HCT116 (cell line): ENCODE measurements around the gene RFX3. TPM values are rescaled to one million over a fixed set of nuclear protein-coding genes. Genes with fewer than 3 reads are reported as not detected.

Experiments
- ATAC-seq: fragments of 200-7000 bp; cut with Tn5 transposase; 2 replicates; pipeline ENCODE4 v1.9.1; 2020; ENCODE audit warnings: mild to moderate bottlenecking, moderate library complexity
- BruUV-seq: library from RNA; stranded (reverse); fragments of 400-500 nt; replicated peaks from 2 replicates; lab custom pipeline; 2021; lab: Mats Ljungman, UMichigan
- CTCF ChIA-PET: fragments of 300-600 bp; sonication (Branson Sonifier 250); formaldehyde crosslinking; loops from one replicate; lab custom pipeline; 2021; ENCODE audit warnings: antibody characterized with exemption; lab: Charles Lee
- POLR2A ChIA-PET: fragments of 300-600, 350-600 bp; sonication (Branson Sonifier 250); formaldehyde crosslinking; loops from one replicate; lab custom pipeline; 2021; ENCODE audit warnings: antibody characterized with exemption; lab: Charles Lee
- RAD21 ChIA-PET, 2 experiments: fragments of 300-600 bp; sonication (Branson Sonifier 250); formaldehyde crosslinking; loops; one replicate each; lab custom pipeline; 2023; ENCODE audit warnings: low total read pairs in 2 of 2; ENCODE audit not compliant: uncharacterized antibody in 2 of 2, unreplicated experiment in 2 of 2, low non-redundant PET in 1 of 2; lab: Charles Lee
- DNase-seq: peaks from one replicate; pipeline ENCODE4 v3.0.0-alpha.2; 2010; ENCODE audit warnings: low read depth, low spot score
- H2AFZ ChIP-seq: fragments of 200-600 bp; shearing (Covaris generic), sonication (generic); 2 replicates; pipeline ENCODE4 v1.6.1; 2017; ENCODE audit warnings: low read depth, mixed run types, mixed read lengths, antibody characterized with exemption, low read length; ENCODE audit not compliant: poor library complexity, severe bottlenecking
- H3K27ac ChIP-seq: 2 replicates; pipeline ENCODE4 v1.5.1; 2012; ENCODE audit warnings: low read depth, low read length
- H3K27me3 ChIP-seq: fragments of 200-600 bp; sonication (generic); 2 replicates; pipeline ENCODE4 v1.6.1; 2016; ENCODE audit warnings: mixed run types, low read length, mixed read lengths; ENCODE audit not compliant: insufficient read depth
- H3K36me3 ChIP-seq, 2 experiments: fragments of 200-500 bp in 1 of 2; fragments of 200-600 bp in 1 of 2; sonication (Bioruptor generic) in 1 of 2; sonication (generic) in 1 of 2; 2 replicates each; pipeline versions ENCODE4 v1.5.1 to v1.6.1; 2014 to 2016; ENCODE audit warnings: low read length in 2 of 2, inconsistent platforms in 1 of 2, mixed read lengths in 1 of 2, mixed run types in 1 of 2; ENCODE audit not compliant: insufficient read depth in 2 of 2, control insufficient read depth in 1 of 2
- H3K4me1 ChIP-seq, 2 experiments: fragments of 200-600 bp in 1 of 2; sonication (generic) in 1 of 2; 2 replicates each; pipeline versions ENCODE4 v1.5.1 to v1.6.1; 2012 to 2017; ENCODE audit warnings: low read length in 2 of 2, inconsistent platforms in 1 of 2, mild to moderate bottlenecking in 1 of 2, mixed read lengths in 1 of 2, mixed run types in 1 of 2, moderate library complexity in 1 of 2; ENCODE audit not compliant: insufficient read depth in 2 of 2, control insufficient read depth in 1 of 2
- H3K4me2 ChIP-seq: fragments of 200-600 bp; sonication (generic); 2 replicates; pipeline ENCODE4 v1.6.1; 2017; ENCODE audit warnings: mixed run types, low read length, mixed read lengths
- H3K4me3 ChIP-seq, 2 experiments: fragments of 200-600 bp in 1 of 2; sonication (generic) in 1 of 2; replicated peaks in 1 of 2; 2 replicates each; pipeline ENCODE4 v1.5.1; 2011 to 2016; ENCODE audit warnings: low read length in 2 of 2, control low read depth in 1 of 2, low read depth in 1 of 2, mild to moderate bottlenecking in 1 of 2, mixed read lengths in 1 of 2, mixed run types in 1 of 2
- H3K79me2 ChIP-seq: fragments of 200-600 bp; sonication (generic); 2 replicates; pipeline ENCODE4 v1.6.1; 2017; ENCODE audit warnings: mild to moderate bottlenecking, mixed run types, low read length, moderate library complexity, mixed read lengths; ENCODE audit not compliant: insufficient read depth
- H3K9ac ChIP-seq: fragments of 200-600 bp; sonication (generic); 2 replicates; pipeline ENCODE4 v1.6.1; 2016; ENCODE audit warnings: low read length, mixed read lengths
- H3K9me2 ChIP-seq: fragments of 200-600 bp; sonication (generic), shearing (Covaris generic); 2 replicates; pipeline ENCODE4 v1.6.1; 2017; ENCODE audit warnings: mixed run types, mild to moderate bottlenecking, moderate library complexity; ENCODE audit not compliant: insufficient read depth
- H3K9me3 ChIP-seq, 2 experiments: fragments of 200-500 bp in 1 of 2; fragments of 200-600 bp in 1 of 2; sonication (Bioruptor generic) in 1 of 2; sonication (generic) in 1 of 2; 2 replicates each; pipeline ENCODE4 v1.6.1; 2014 to 2017; ENCODE audit warnings: low read length in 2 of 2, mixed read lengths in 2 of 2, inconsistent platforms in 1 of 2, low read depth in 1 of 2, mild to moderate bottlenecking in 1 of 2, mixed run types in 1 of 2, moderate library complexity in 1 of 2; ENCODE audit not compliant: control insufficient read depth in 1 of 2, insufficient read depth in 1 of 2
- H4K20me1 ChIP-seq: fragments of 200-600 bp; sonication (generic), shearing (Covaris generic); 2 replicates; pipeline ENCODE4 v1.6.1; 2017; ENCODE audit warnings: mixed run types, mild to moderate bottlenecking, moderate library complexity; ENCODE audit not compliant: insufficient read depth
- ATF3 ChIP-seq: IDR thresholded peaks from 2 replicates; pipeline ENCODE4 v1.6.1; 2012
- CBX3 ChIP-seq: IDR thresholded peaks from 2 replicates; pipeline ENCODE4 v1.6.1; 2012; ENCODE audit warnings: low read depth
- CEBPB ChIP-seq: IDR thresholded peaks from 2 replicates; pipeline ENCODE4 v1.6.1; 2012; ENCODE audit warnings: low read depth
- EGR1 ChIP-seq: IDR thresholded peaks from 2 replicates; pipeline ENCODE4 v1.6.1; 2012; ENCODE audit warnings: low read depth
- ELF1 ChIP-seq: IDR thresholded peaks from 2 replicates; pipeline ENCODE4 v1.6.1; 2012; ENCODE audit warnings: low read depth, borderline replicate concordance
- EZH2 ChIP-seq: fragments of 200-600 bp; sonication (generic); IDR thresholded peaks from 2 replicates; pipeline ENCODE4 v1.6.1; 2017; ENCODE audit warnings: antibody characterized with exemption, mixed run types
- EZH2phosphoT487 ChIP-seq: fragments of 200-600 bp; IDR thresholded peaks from 2 replicates; pipeline ENCODE4 v1.6.1; 2018; ENCODE audit warnings: antibody characterized with exemption, borderline replicate concordance
- FOSL1 ChIP-seq: IDR thresholded peaks from 2 replicates; pipeline ENCODE4 v1.6.1; 2012; ENCODE audit warnings: low read depth
- JUND ChIP-seq: IDR thresholded peaks from 2 replicates; pipeline ENCODE4 v1.6.1; 2012
- MAX ChIP-seq: IDR thresholded peaks from 2 replicates; pipeline ENCODE4 v1.6.1; 2012
- POLR2A ChIP-seq: IDR thresholded peaks from 2 replicates; pipeline ENCODE4 v1.7.0; 2011; ENCODE audit warnings: borderline replicate concordance; ENCODE audit not compliant: insufficient read depth, insufficient read length; ENCODE audit errors: extremely low read depth
- RAD21 ChIP-seq: IDR thresholded peaks from 2 replicates; pipeline ENCODE4 v1.6.1; 2012; ENCODE audit warnings: low read depth, mild to moderate bottlenecking
- REST ChIP-seq: IDR thresholded peaks from 2 replicates; pipeline ENCODE4 v1.6.1; 2012; ENCODE audit warnings: low read depth
- SIN3A ChIP-seq: IDR thresholded peaks from 2 replicates; pipeline ENCODE4 v1.6.1; 2012; ENCODE audit warnings: low read depth
- SP1 ChIP-seq: IDR thresholded peaks from 2 replicates; pipeline ENCODE4 v1.6.1; 2012; ENCODE audit warnings: low read depth
- SRF ChIP-seq: IDR thresholded peaks from 2 replicates; pipeline ENCODE4 v1.6.1; 2012; ENCODE audit warnings: low read depth
- TCF7L2 ChIP-seq: IDR thresholded peaks from 2 replicates; pipeline ENCODE4 v1.7.0; 2011; ENCODE audit warnings: borderline replicate concordance, inconsistent platforms; ENCODE audit not compliant: insufficient read depth, insufficient read length; ENCODE audit errors: extremely low read depth
- YY1 ChIP-seq: IDR thresholded peaks from 2 replicates; pipeline ENCODE4 v1.6.1; 2011; ENCODE audit warnings: low read length, low read depth, moderate library complexity, mild to moderate bottlenecking; ENCODE audit not compliant: insufficient replicate concordance; ENCODE audit errors: extremely low read depth
- ZFX ChIP-seq: fragments of 450-650 bp; IDR thresholded peaks from 2 replicates; pipeline ENCODE4 v1.6.1; 2017
- ZNF274 ChIP-seq: fragments of 200-500 bp; sonication (Bioruptor generic); IDR thresholded peaks from 2 replicates; pipeline ENCODE4 v1.6.1; 2014; ENCODE audit warnings: mild to moderate bottlenecking, low read depth, low read length, inconsistent platforms
- intact Hi-C: fragments of 100-400 bp; cut with micrococcal nuclease; formaldehyde crosslinking; loops from 2 replicates; pipeline ENCODE4 v1.10.0; 2022
- total RNA-seq: library from RNA; stranded (reverse); gene quantifications from one replicate; pipeline ENCODE4 v1.2.1, GENCODE V29; 2021; ENCODE audit not compliant: unreplicated experiment

Gene RFX3
- total RNA-seq, 1 experiment from 2014 or later: 11.8 TPM

- ChIA-PET RAD21 (no interaction called here), POLR2A (no interaction called here)
- intact Hi-C loops: no loop called here
- Histone ChIP-seq H3K36me3 (no peaks in the 10 kb centered on the region), H3K27me3 (no peaks in the 10 kb centered on the region), H3K79me2 (no peaks in the 10 kb centered on the region), H3K9me2 (no peaks in the 10 kb centered on the region), H3K4me1 (peaks cover 6 to 7% of the 10 kb centered on the region in 2 experiments; a peak in 2 of 4 replicates), H3K27ac (no peak overlapping the region), H3K9me3 (no peaks in the 10 kb centered on the region), H3K4me3 (no peak overlapping the region)
- no TSS peak for BruUV-seq
- no peak for TF ChIP-seq ELF1
- 0 out of 2 replicates have a peak, but pooled peaks have one; percentile 18 for TF ChIP-seq CEBPB
- TF ChIP-seq, all 23 proteins: peak for 1
- CTCF ChIA-PET: no interaction called here
- Histone ChIP-seq H2AFZ (no peak overlapping the region), H3K4me2 (peak overlapping the region; percentile 7; the same call in 1 of the 2 replicates), H4K20me1 (no peaks in the 10 kb centered on the region), H3K9ac (no peak overlapping the region)
- no peak for DNase-seq
- no peak for ATAC-seq
Observed at GRCh38 chr9:3508521-3509291, 17.1 kb downstream of the RFX3 start.

- no peaks in the 10 kb centered on the region for H3K9me2 ChIP-seq
- intact Hi-C loops: no loop called here
- H3K4me1 ChIP-seq: peaks cover 6 to 7% of the 10 kb centered on the region in 2 experiments; a peak in 2 of 4 replicates
- H2AFZ ChIP-seq: no peak overlapping the region
- ChIA-PET POLR2A (no interaction called here), CTCF (no interaction called here), RAD21 (no interaction called here)
- H3K9ac ChIP-seq: no peak overlapping the region
- no peaks in the 10 kb centered on the region for H3K79me2 ChIP-seq
- no peak for ATAC-seq
- no TSS peak for BruUV-seq
- H3K9me3 ChIP-seq: no peaks in the 10 kb centered on the region
- no peaks in the 10 kb centered on the region; the same call in 1 of the 2 replicates for H4K20me1 ChIP-seq
- no peak overlapping the region for H3K27ac ChIP-seq
- DNase-seq: no peak
- H3K4me2 ChIP-seq: no peak overlapping the region
- H3K27me3 ChIP-seq: no peaks in the 10 kb centered on the region
- H3K36me3 ChIP-seq: no peaks in the 10 kb centered on the region
- no peak overlapping the region for H3K4me3 ChIP-seq
- TF ChIP-seq ZFX: no peak
- no peak for TF ChIP-seq ZNF274
- no peak for TF ChIP-seq SIN3A
- no peak for TF ChIP-seq MAX
- no peak for TF ChIP-seq SP1
- TF ChIP-seq REST: no peak
- no peak for TF ChIP-seq ATF3
- no peak for TF ChIP-seq TCF7L2
- TF ChIP-seq FOSL1: no peak
- no peak for TF ChIP-seq CEBPB
- TF ChIP-seq JUND: no peak
- no peak for TF ChIP-seq YY1
- no peak for TF ChIP-seq EZH2
- no peak for TF ChIP-seq CBX3
- no peak for TF ChIP-seq SRF
- TF ChIP-seq POLR2A: no peak
- no peak for TF ChIP-seq EGR1
- TF ChIP-seq RAD21: no peak
- TF ChIP-seq EZH2phosphoT487: no peak
Observed at GRCh38 chr9:3508078-3508431, 17.7 kb downstream of the RFX3 start.
